22Rv1 (cell line): Measurements from ENCODE around the gene RAPGEF4.

Experiments used
- ZFX ChIP-seq: fragments of 450-650 bp; IDR thresholded peaks from 2 replicates; pipeline ENCODE4 v1.6.1; 2017; ENCODE audit warnings: antibody characterized with exemption, borderline replicate concordance
- TF ChIP-seq, protein P1 (sequence below): fragments of 450-650 bp; IDR thresholded peaks from 2 replicates; pipeline ENCODE4 v1.5.1; 2017; ENCODE audit warnings: mild to moderate bottlenecking

DNA sequence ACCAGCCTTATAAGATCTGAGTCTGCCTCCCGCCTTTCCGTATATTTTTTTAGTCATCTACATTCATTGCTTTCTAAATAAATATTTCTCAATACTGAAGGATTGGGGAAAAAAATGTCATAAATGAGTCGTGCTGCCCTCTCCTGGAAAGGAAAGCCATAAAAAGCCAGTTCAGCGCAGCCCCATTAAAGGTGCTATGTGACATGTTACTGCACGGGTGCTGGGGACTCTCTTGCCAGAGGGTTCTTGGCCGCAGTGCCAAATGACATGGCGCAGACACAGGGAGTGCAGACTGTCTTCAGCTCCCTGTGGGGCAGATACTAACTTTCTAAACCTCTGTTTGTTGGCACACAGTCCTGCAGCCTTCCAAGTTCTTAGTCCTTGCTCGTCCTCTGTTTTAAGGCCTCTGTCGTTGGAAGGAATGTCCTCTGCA, 286.3 kb downstream of the RAPGEF4 start:
- TF ChIP-seq, protein P1, sequence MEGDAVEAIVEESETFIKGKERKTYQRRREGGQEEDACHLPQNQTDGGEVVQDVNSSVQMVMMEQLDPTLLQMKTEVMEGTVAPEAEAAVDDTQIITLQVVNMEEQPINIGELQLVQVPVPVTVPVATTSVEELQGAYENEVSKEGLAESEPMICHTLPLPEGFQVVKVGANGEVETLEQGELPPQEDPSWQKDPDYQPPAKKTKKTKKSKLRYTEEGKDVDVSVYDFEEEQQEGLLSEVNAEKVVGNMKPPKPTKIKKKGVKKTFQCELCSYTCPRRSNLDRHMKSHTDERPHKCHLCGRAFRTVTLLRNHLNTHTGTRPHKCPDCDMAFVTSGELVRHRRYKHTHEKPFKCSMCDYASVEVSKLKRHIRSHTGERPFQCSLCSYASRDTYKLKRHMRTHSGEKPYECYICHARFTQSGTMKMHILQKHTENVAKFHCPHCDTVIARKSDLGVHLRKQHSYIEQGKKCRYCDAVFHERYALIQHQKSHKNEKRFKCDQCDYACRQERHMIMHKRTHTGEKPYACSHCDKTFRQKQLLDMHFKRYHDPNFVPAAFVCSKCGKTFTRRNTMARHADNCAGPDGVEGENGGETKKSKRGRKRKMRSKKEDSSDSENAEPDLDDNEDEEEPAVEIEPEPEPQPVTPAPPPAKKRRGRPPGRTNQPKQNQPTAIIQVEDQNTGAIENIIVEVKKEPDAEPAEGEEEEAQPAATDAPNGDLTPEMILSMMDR: 0 out of 2 replicates have a peak, but pooled peaks have one; percentile 13
- no peak for TF ChIP-seq ZFX
